Adipose tissue (tissue), 3 donors: ENCODE measurements around the gene AQP5. TPM values are rescaled to one million over a fixed set of nuclear protein-coding genes. Genes with fewer than 3 reads are reported as not detected.
"Not testable (repeated sequence)": the region's sequence is repeated elsewhere in the genome, so short reads cannot be mapped to it uniquely, and the experiment has no call there.

ENCODE experiments used
- H3K27ac ChIP-seq: one replicate; pipeline ENCODE4 v1.5.1; 2013; ENCODE audit warnings: low read depth, low read length
- WGBS, 3 donors: extraction: QIAGEN DNeasy Blood & Tissue Kit; methylation state at CpG; one replicate each; pipeline ENCODE4 v1.1.7; 2013; 5-methylcytosine and 5-hydroxymethylcytosine counted together
- polyA plus RNA-seq, 3 donors: library from polyadenylated mRNA; stranded (reverse); fragments of 200-250 nt; gene quantifications; one replicate each; pipeline ENCODE4 v1.2.3, GENCODE V29; 2013
- donor health status: healthy with polysubstance abuse.
- donor health status: Bipolar disorder and iron deficiency.
- donor health status: healthy.

AQP5 gene
- polyA plus RNA-seq, 3 donors = 0.34 to 0.98 (median 0.76) TPM

GRCh38 chr12:49987625-49988303, 26.1 kb downstream of the AQP5 start:
- H3K27ac ChIP-seq = no peak overlapping the region
- WGBS, 3 donors = 59 to 69% (median 69%) methylated on average over 4 of the region's 4 CpGs

- H3K27ac ChIP-seq = not testable (repeated sequence)
- 85 to 98% (median 96%) methylated on average over 2 of the region's 2 CpGs for WGBS, 3 donors
Measured at GRCh38 chr12:49989400-49989799, 27.7 kb downstream of the AQP5 start.

GRCh38 chr12:49990273-49990672, 28.6 kb downstream of the AQP5 start:
- no peak overlapping the region for H3K27ac ChIP-seq
- WGBS, 3 donors = 64 to 84% (median 75%) methylated on average over 4 of the region's 4 CpGs

GRCh38 chr12:49998453-49998852, 36.8 kb downstream of the AQP5 start:
- 94 to 96% (median 95%) methylated on average over 2 of the region's 2 CpGs for WGBS, 3 donors
- no peak overlapping the region for H3K27ac ChIP-seq

- no peak overlapping the region for H3K27ac ChIP-seq
- WGBS, 3 donors = 75 to 88% (median 85%) methylated on average over 2 of the region's 2 CpGs
Measured at GRCh38 chr12:50003595-50003994, 41.9 kb downstream of the AQP5 start.

GRCh38 chr12:50004696-50005095, 43.0 kb downstream of the AQP5 start:
- H3K27ac ChIP-seq = no peak overlapping the region

GRCh38 chr12:50005175-50005574, 43.5 kb downstream of the AQP5 start:
- no peak overlapping the region for H3K27ac ChIP-seq
- WGBS, 3 donors = 77 to 88% (median 86%) methylated on average over 3 of the region's 3 CpGs

- no peak overlapping the region for H3K27ac ChIP-seq
- 95 to 97% (median 96%) methylated on average over 7 of the region's 7 CpGs for WGBS, 3 donors
Measured at GRCh38 chr12:50006280-50006679, 44.6 kb downstream of the AQP5 start.

- WGBS, 3 donors = 84 to 94% (median 91%) methylated on average over 1 of the region's 1 CpG
- no peak overlapping the region for H3K27ac ChIP-seq
Measured at GRCh38 chr12:50006754-50007442, 45.2 kb downstream of the AQP5 start.

GRCh38 chr12:50013361-50014147, 51.9 kb downstream of the AQP5 start:
- 81 to 94% (median 90%) methylated on average over 2 of the region's 2 CpGs for WGBS, 3 donors
- H3K27ac ChIP-seq = no peak overlapping the region

GRCh38 chr12:50014342-50014741, 52.7 kb downstream of the AQP5 start:
- 93 to 99% (median 95%) methylated on average over 3 of the region's 3 CpGs for WGBS, 3 donors
- H3K27ac ChIP-seq = no peak overlapping the region

Other genes with a start within 250 kb of the AQP5 start
- gene TMBIM6, start 220.3 kb upstream of the AQP5 start, polyA plus RNA-seq = 100 to 1,000 TPM; 120 to 351 (median 210) TPM
- 10 to 100 TPM in 2 of 3 donors, 1 to 10 TPM in 1; 4.1 to 17.4 (median 11.6) TPM for gene NCKAP5L, start 133.5 kb upstream of the AQP5 start, polyA plus RNA-seq
- gene BCDIN3D, start 118.8 kb upstream of the AQP5 start, polyA plus RNA-seq = 1 to 10 TPM; 1.6 to 3.2 (median 1.9) TPM
- 1 to 10 TPM in 1 of 3 donors, under 1 TPM in 2; 0.19 to 6.0 (median 0.53) TPM for gene FAIM2, start 58.0 kb upstream of the AQP5 start, polyA plus RNA-seq
- under 1 TPM in 1 of 3 donors, not detected in 2; 0.06 TPM for gene AQP2, start 11.1 kb upstream of the AQP5 start, polyA plus RNA-seq
- 1 to 10 TPM in 1 of 3 donors, under 1 TPM in 2; 0.06 to 1.7 (median 0.06) TPM for gene AQP6, start 11.1 kb downstream of the AQP5 start, polyA plus RNA-seq
- 1 to 10 TPM; 1.8 to 5.4 (median 3.0) TPM for gene RACGAP1, start 63.6 kb downstream of the AQP5 start, polyA plus RNA-seq
- 1 to 10 TPM in 1 of 3 donors, under 1 TPM in 2; 0.38 to 5.4 (median 0.65) TPM for gene ASIC1, start 95.7 kb downstream of the AQP5 start, polyA plus RNA-seq
- 10 to 100 TPM; 15.8 to 38.4 (median 17.9) TPM for gene SMARCD1, start 123.5 kb downstream of the AQP5 start, polyA plus RNA-seq
- 1,000 to 10,000 TPM in 1 of 3 donors, 100 to 1,000 TPM in 2; 119 to 1,308 (median 222) TPM for gene GPD1, start 142.1 kb downstream of the AQP5 start, polyA plus RNA-seq
- 100 to 1,000 TPM in 2 of 3 donors, 10 to 100 TPM in 1; 57.4 to 174 (median 134) TPM for gene COX14, start 150.4 kb downstream of the AQP5 start, polyA plus RNA-seq
- gene CERS5, start 205.5 kb downstream of the AQP5 start, polyA plus RNA-seq = 10 to 100 TPM; 17.0 to 26.1 (median 24.9) TPM